Measurements from ENCODE around the gene RSBN1.
"Not testable (repeated sequence)": the region's sequence is repeated elsewhere in the genome, so short reads cannot be mapped to it uniquely, and the experiment has no call there.

RSBN1 gene

GRCh38 chr1:113811888-113812660 is at the start of gene RSBN1:
Gene RSBN1 (minus strand): TSS chr1:113812476. CDS start chr1:113812412, 64 bp downstream.
- DNase-seq, result peak; percentile 99

GRCh38 chr1:113861641-113862040 is 49.4 kb upstream of the RSBN1 start:
- DNase-seq, result no peak

- no peak for DNase-seq
Measured at GRCh38 chr1:113860891-113861290, 48.6 kb upstream of the RSBN1 start.

- peak; percentile 27 for DNase-seq
Measured at GRCh38 chr1:113859478-113860175, 47.4 kb upstream of the RSBN1 start.

- no peak for DNase-seq
Measured at GRCh38 chr1:113858982-113859381, 46.7 kb upstream of the RSBN1 start.

- no peak for DNase-seq
Measured at GRCh38 chr1:113858418-113858817, 46.1 kb upstream of the RSBN1 start.

GRCh38 chr1:113857776-113858175 is 45.5 kb upstream of the RSBN1 start:
- no peak for DNase-seq

GRCh38 chr1:113856401-113856790 is 44.1 kb upstream of the RSBN1 start:
- DNase-seq, result no peak

- no peak for DNase-seq
Measured at GRCh38 chr1:113855630-113856400, 43.5 kb upstream of the RSBN1 start.

- DNase-seq, result no peak
Measured at GRCh38 chr1:113854234-113854633, 42.0 kb upstream of the RSBN1 start.

GRCh38 chr1:113852694-113853093 is 40.4 kb upstream of the RSBN1 start:
- not testable (repeated sequence) for DNase-seq

- peak; percentile 28 for DNase-seq
Measured at GRCh38 chr1:113850127-113850796, 38.0 kb upstream of the RSBN1 start.

- DNase-seq, result no peak
Measured at GRCh38 chr1:113849072-113849471, 36.8 kb upstream of the RSBN1 start.

GRCh38 chr1:113846391-113847035 is 34.2 kb upstream of the RSBN1 start:
- DNase-seq, result no peak

- no peak for DNase-seq
Measured at GRCh38 chr1:113836534-113836933, 24.3 kb upstream of the RSBN1 start.

GRCh38 chr1:113835686-113836290 is 23.5 kb upstream of the RSBN1 start:
- peak; percentile 74 for DNase-seq

- no peak for DNase-seq
Measured at GRCh38 chr1:113834716-113835115, 22.4 kb upstream of the RSBN1 start.

- DNase-seq, result no peak
Measured at GRCh38 chr1:113830039-113830438, 17.8 kb upstream of the RSBN1 start.

GRCh38 chr1:113821916-113822315 is 9.6 kb upstream of the RSBN1 start:
- DNase-seq, result no peak

- DNase-seq, result no peak
Measured at GRCh38 chr1:113818578-113818977, 6.3 kb upstream of the RSBN1 start.

GRCh38 chr1:113813218-113813617 is 942 bp upstream of the RSBN1 start:
- no peak for DNase-seq

- DNase-seq, result peak; percentile 61
Measured at GRCh38 chr1:113812661-113813135, 422 bp upstream of the RSBN1 start.
